ENCODE results near the gene HSPA14. TPM values are rescaled to one million over a fixed set of nuclear protein-coding genes. Genes with fewer than 3 reads are reported as not detected.
"Not testable (repeated sequence)": the region's sequence is repeated elsewhere in the genome, so short reads cannot be mapped to it uniquely, and the experiment has no call there.

The HSPA14 gene
- total RNA-seq, 1 experiment from 2014 or later: 41.0 TPM

DNA sequence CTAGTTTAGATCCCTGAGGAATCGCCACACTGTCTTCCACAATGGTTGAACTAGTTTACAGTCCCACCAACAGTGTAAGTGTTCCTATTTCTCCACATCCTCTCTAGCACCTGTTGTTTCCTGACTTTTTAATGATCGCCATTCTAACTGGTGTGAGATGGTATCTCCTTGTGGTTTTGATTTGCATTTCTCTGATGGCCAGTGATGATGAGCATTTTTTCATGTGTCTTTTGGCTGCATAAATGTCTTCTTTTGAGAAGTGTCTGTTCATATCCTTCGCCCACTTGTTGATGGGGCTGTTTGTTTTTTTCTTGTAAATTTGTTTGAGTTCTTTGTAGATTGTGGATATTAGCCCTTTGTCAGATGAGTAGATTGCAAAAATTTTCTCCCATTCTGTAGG is 26.8 kb downstream of the HSPA14 start:
- H3T11ph ChIP-seq (ENCODE audit: low read length); H3K79me2 ChIP-seq (ENCODE audit: insufficient read depth, low read length); H3K9me3 ChIP-seq (ENCODE audit: control insufficient read depth, low read depth, low read length); H3K9ac ChIP-seq (ENCODE audit: extremely low read depth, insufficient read length, low read length); H3K79me1 ChIP-seq (ENCODE audit: insufficient read depth, low read depth, low read length, poor library complexity, severe bottlenecking); H2BK120ac ChIP-seq (ENCODE audit: low read depth, low read length, poor library complexity, severe bottlenecking); H4K91ac ChIP-seq (ENCODE audit: insufficient read length, low read depth, low read length); H4K20me1 ChIP-seq (ENCODE audit: control insufficient read depth, insufficient read depth, insufficient read length); H3K4me3 Mint-ChIP-seq; H3K23me2 ChIP-seq (ENCODE audit: insufficient read length, low read depth, low read length, poor library complexity, severe bottlenecking); H3K27ac ChIP-seq (ENCODE audit: insufficient read length, low read depth, low read length); H3K9me3 Mint-ChIP-seq; H2AK5ac ChIP-seq (ENCODE audit: insufficient read length, low read length); H2BK12ac ChIP-seq (ENCODE audit: insufficient read length, low read depth, low read length); H3K4me2 ChIP-seq (ENCODE audit: insufficient read depth, insufficient read length, low read length); H2BK20ac ChIP-seq (ENCODE audit: low read depth, low read length, poor library complexity, severe bottlenecking); H4K5ac ChIP-seq (ENCODE audit: insufficient read length, low read depth, low read length); DNase-seq; H2BK5ac ChIP-seq (ENCODE audit: insufficient read length, low read length); H3K27me3 ChIP-seq (ENCODE audit: insufficient read depth, low read length); H2BK15ac ChIP-seq (ENCODE audit: low read depth, low read length); H3K27ac Mint-ChIP-seq; H3K4ac ChIP-seq (ENCODE audit: low read depth, low read length); H2AFZ ChIP-seq (ENCODE audit: low read length); H3K56ac ChIP-seq (ENCODE audit: insufficient read length, low read depth, low read length); H3K23ac ChIP-seq (ENCODE audit: insufficient read length, low read depth, low read length); H3K4me1 Mint-ChIP-seq; H3K14ac ChIP-seq (ENCODE audit: insufficient read depth, low read length); H4K8ac ChIP-seq (replicated peaks; ENCODE audit: insufficient read length, low read depth, low read length); H3K27me3 Mint-ChIP-seq (ENCODE audit: low read depth); H3K4me1 ChIP-seq (ENCODE audit: insufficient read depth, low read length); H3K18ac ChIP-seq (ENCODE audit: insufficient read length, low read depth, low read length): not testable (repeated sequence)
- no CpG with 5 or more reads among the region's 3 CpGs for WGBS (ENCODE audit: extremely low coverage, insufficient read length, low lambda C conversion rate)
- H3K36me3 Mint-ChIP-seq (ENCODE audit: insufficient read depth in 1 of 3, low read depth in 3 of 3): peaks cover 20 to 65% (median 34%) of the 10 kb centered on the region in 3 experiments
